ENCODE data around the gene SNX21. TPM values are rescaled to one million over a fixed set of nuclear protein-coding genes. Genes with fewer than 3 reads are reported as not detected.

Gene SNX21
- total RNA-seq, 1 experiment from 2014 or later = 3.1 TPM

DNA sequence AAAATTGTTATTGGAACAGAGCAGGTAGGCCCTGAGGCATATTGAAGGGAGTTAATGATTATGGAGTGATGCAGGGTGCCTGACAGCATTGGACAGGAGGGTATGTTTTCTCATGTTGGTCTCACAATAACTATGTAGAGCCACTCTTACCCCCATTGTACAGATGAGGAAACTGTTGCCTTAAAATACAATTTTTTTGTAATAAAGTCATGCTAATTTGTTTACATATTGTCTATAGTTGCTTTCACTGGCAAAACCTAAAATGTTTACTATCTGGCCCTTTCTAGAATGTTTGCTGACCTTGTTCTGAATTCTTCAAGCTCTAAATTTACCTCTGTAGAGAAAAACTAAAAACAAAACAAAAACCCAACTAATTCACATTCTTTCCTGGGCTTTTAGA, 17.9 kb downstream of the SNX21 start:
- ChIA-PET CTCF (no interaction called here), POLR2A (ENCODE audit: low non-redundant PET) (no interaction called here)
- Histone ChIP-seq H3K27ac (ENCODE audit: low read depth, low read length, poor library complexity, severe bottlenecking) (no peak overlapping the region), H3K36me3 (ENCODE audit: insufficient read depth, low read length, poor library complexity, severe bottlenecking) (peaks cover 6% of the 10 kb centered on the region), H3K4me3 (ENCODE audit: low read depth, low read length, poor library complexity, severe bottlenecking) (no peak overlapping the region), H3K9me3 (ENCODE audit: low read depth, low read length, poor library complexity, severe bottlenecking) (no peaks in the 10 kb centered on the region), H3K4me1 (ENCODE audit: insufficient read depth, low read length, poor library complexity, severe bottlenecking) (peaks cover 5% of the 10 kb centered on the region), H3K27me3 (replicated peaks; ENCODE audit: insufficient read depth, low read depth, low read length, poor library complexity) (no peaks in the 10 kb centered on the region)
- DNase-seq (ENCODE audit: low spot score) = no peak
- intact Hi-C loops (cut with micrococcal nuclease; ENCODE audit: unreplicated experiment) = no loop called here
- TF ChIP-seq, protein P1, sequence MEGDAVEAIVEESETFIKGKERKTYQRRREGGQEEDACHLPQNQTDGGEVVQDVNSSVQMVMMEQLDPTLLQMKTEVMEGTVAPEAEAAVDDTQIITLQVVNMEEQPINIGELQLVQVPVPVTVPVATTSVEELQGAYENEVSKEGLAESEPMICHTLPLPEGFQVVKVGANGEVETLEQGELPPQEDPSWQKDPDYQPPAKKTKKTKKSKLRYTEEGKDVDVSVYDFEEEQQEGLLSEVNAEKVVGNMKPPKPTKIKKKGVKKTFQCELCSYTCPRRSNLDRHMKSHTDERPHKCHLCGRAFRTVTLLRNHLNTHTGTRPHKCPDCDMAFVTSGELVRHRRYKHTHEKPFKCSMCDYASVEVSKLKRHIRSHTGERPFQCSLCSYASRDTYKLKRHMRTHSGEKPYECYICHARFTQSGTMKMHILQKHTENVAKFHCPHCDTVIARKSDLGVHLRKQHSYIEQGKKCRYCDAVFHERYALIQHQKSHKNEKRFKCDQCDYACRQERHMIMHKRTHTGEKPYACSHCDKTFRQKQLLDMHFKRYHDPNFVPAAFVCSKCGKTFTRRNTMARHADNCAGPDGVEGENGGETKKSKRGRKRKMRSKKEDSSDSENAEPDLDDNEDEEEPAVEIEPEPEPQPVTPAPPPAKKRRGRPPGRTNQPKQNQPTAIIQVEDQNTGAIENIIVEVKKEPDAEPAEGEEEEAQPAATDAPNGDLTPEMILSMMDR (conservative IDR thresholded peaks at IDR 0.05; ENCODE audit: low read depth, low read length) = no peak
- BruUV-seq (replicated peaks) = no TSS peak

DNA sequence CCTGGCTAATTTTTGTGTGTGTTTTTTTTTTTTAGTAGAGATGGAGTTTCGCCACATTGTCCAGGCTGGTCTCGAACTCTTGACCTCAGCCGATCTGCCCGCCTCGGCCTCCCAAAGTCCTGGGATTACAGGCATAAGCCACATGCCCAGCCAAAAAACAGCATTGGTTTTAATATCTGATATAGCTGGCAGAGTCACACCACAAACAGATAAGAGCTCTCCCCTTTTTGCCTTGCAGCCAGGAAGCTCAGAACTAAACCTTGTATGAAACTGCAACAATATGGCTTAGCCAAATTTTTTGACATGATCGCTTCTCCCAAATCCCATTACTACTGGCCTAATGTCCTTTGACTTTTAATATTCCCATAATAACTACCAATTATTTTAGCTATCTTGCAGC, 18.7 kb downstream of the SNX21 start:
- no peak for DNase-seq (ENCODE audit: low spot score)
- ChIA-PET POLR2A (ENCODE audit: low non-redundant PET) (no interaction called here), CTCF (interaction anchor here (0.6 kb wide), 1 partner anchor 9 kb away, joined by 4 read pairs; no protein-coding TSS in a partner anchor)
- Histone ChIP-seq H3K27me3 (replicated peaks; ENCODE audit: insufficient read depth, low read depth, low read length, poor library complexity) (no peaks in the 10 kb centered on the region), H3K27ac (ENCODE audit: low read depth, low read length, poor library complexity, severe bottlenecking) (no peak overlapping the region), H3K4me3 (ENCODE audit: low read depth, low read length, poor library complexity, severe bottlenecking) (no peak overlapping the region), H3K4me1 (ENCODE audit: insufficient read depth, low read length, poor library complexity, severe bottlenecking) (peaks cover 5% of the 10 kb centered on the region), H3K9me3 (ENCODE audit: low read depth, low read length, poor library complexity, severe bottlenecking) (no peaks in the 10 kb centered on the region), H3K36me3 (ENCODE audit: insufficient read depth, low read length, poor library complexity, severe bottlenecking) (peaks cover 6% of the 10 kb centered on the region)
- intact Hi-C loops (cut with micrococcal nuclease; ENCODE audit: unreplicated experiment) = no loop called here
- BruUV-seq (replicated peaks) = no TSS peak
- TF ChIP-seq, protein P1 (conservative IDR thresholded peaks at IDR 0.05; ENCODE audit: low read depth, low read length) = no peak
- TF ChIP-seq EZH2 (IDR thresholded peaks at IDR 0.05; ENCODE audit: borderline replicate concordance, low read depth, low read length, poor library complexity, severe bottlenecking) = no peak

DNA sequence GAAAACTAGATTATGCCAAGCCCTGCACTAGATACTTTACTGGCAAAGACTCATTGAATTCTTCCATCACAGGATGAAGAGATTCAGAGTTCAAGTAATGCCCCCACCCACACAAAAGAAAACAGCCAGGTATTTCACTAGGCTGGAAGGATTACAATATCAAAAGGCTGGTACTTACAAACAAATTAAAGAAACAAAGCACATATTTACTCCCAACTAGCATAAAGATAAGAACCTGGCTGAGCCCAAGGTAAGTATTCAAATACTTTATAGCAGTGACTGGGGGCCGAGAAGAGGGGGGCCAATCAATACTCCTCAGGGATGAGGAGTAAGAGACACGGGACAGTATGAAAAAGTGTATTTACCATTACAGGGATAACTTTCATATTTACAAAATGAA, 19.9 kb downstream of the SNX21 start:
- POLR2A ChIA-PET (ENCODE audit: low non-redundant PET) = no interaction called here
- Histone ChIP-seq H3K4me1 (ENCODE audit: insufficient read depth, low read length, poor library complexity, severe bottlenecking) (peaks cover 5% of the 10 kb centered on the region), H3K9me3 (ENCODE audit: low read depth, low read length, poor library complexity, severe bottlenecking) (no peaks in the 10 kb centered on the region), H3K27ac (ENCODE audit: low read depth, low read length, poor library complexity, severe bottlenecking) (no peak overlapping the region), H3K4me3 (ENCODE audit: low read depth, low read length, poor library complexity, severe bottlenecking) (no peak overlapping the region), H3K36me3 (ENCODE audit: insufficient read depth, low read length, poor library complexity, severe bottlenecking) (no peaks in the 10 kb centered on the region), H3K27me3 (replicated peaks; ENCODE audit: insufficient read depth, low read depth, low read length, poor library complexity) (no peaks in the 10 kb centered on the region)
- CTCF ChIA-PET = no interaction called here
- BruUV-seq (replicated peaks) = no TSS peak
- intact Hi-C loops (cut with micrococcal nuclease; ENCODE audit: unreplicated experiment) = no loop called here
- DNase-seq (ENCODE audit: low spot score) = no peak
- TF ChIP-seq, protein P1 (conservative IDR thresholded peaks at IDR 0.05; ENCODE audit: low read depth, low read length) = no peak
- TF ChIP-seq EZH2 (IDR thresholded peaks at IDR 0.05; ENCODE audit: borderline replicate concordance, low read depth, low read length, poor library complexity, severe bottlenecking) = no peak
